ENCODE measurements around the gene CCDC174. TPM values are rescaled to one million over a fixed set of nuclear protein-coding genes. Genes with fewer than 3 reads are reported as not detected.

CCDC174 gene
- total RNA-seq, 1 experiment from 2014 or later, result 16.0 TPM

GRCh38 chr3:14691239-14691638 lies 39.7 kb downstream of the CCDC174 start:
- ChIA-PET POLR2A (no interaction called here), CTCF (no interaction called here)
- Mint-ChIP-seq H3K4me1 (no peaks in the 10 kb centered on the region), H3K9me3 (peaks cover 6% of the 10 kb centered on the region; the same call in 1 of the 2 replicates), H3K27ac (no peak overlapping the region), H3K4me3 (no peak overlapping the region), H3K27me3 (ENCODE audit: low read depth) (peaks cover 11% of the 10 kb centered on the region), H3K36me3 (no peaks in the 10 kb centered on the region)
- ATAC-seq, result no peak
- TF ChIP-seq RORB (CRISPR knock-in tag; IDR thresholded peaks at IDR 0.05) (no peak), TCF7 (CRISPR knock-in tag; IDR thresholded peaks at IDR 0.05; ENCODE audit: low read depth) (no peak), GABPB1 (CRISPR knock-in tag; IDR thresholded peaks at IDR 0.05) (no peak), ZNF532 (CRISPR knock-in tag; IDR thresholded peaks at IDR 0.05; ENCODE audit: borderline replicate concordance) (no peak), ZNF423 (CRISPR knock-in tag; IDR thresholded peaks at IDR 0.05) (no peak), IRF2 (CRISPR knock-in tag; IDR thresholded peaks at IDR 0.05; ENCODE audit: borderline replicate concordance, low read depth) (no peak)
- DNase-seq (ENCODE audit: low spot score), result no peak

- Mint-ChIP-seq H3K4me1 (no peaks in the 10 kb centered on the region), H3K4me3 (no peak overlapping the region), H3K27me3 (ENCODE audit: low read depth) (peaks cover 11% of the 10 kb centered on the region), H3K27ac (no peak overlapping the region), H3K9me3 (peaks cover 6% of the 10 kb centered on the region; the same call in 1 of the 2 replicates), H3K36me3 (no peaks in the 10 kb centered on the region)
- ChIA-PET CTCF (no interaction called here), POLR2A (no interaction called here)
- TF ChIP-seq ZNF232 (CRISPR knock-in tag; IDR thresholded peaks at IDR 0.05) (no peak), HMGA2 (CRISPR knock-in tag; IDR thresholded peaks at IDR 0.05) (no peak), ARID4B (CRISPR knock-in tag; IDR thresholded peaks at IDR 0.05; ENCODE audit: borderline replicate concordance) (no peak), ZNF219 (CRISPR knock-in tag; IDR thresholded peaks at IDR 0.05; ENCODE audit: borderline replicate concordance) (no peak), NR3C1 (CRISPR knock-in tag; conservative IDR thresholded peaks at IDR 0.05; ENCODE audit: low read depth) (no peak), AFF4 (CRISPR knock-in tag; IDR thresholded peaks at IDR 0.05; ENCODE audit: borderline replicate concordance) (no peak)
- ATAC-seq, result no peak
- DNase-seq (ENCODE audit: low spot score), result no peak
These were observed 40.2 kb downstream of the CCDC174 start for GRCh38 chr3:14691719-14692118.
